ENCODE results near the gene SLC20A1.
"Not testable (repeated sequence)": the region's sequence is repeated elsewhere in the genome, so short reads cannot be mapped to it uniquely, and the experiment has no call there.

SLC20A1 gene, protein sequence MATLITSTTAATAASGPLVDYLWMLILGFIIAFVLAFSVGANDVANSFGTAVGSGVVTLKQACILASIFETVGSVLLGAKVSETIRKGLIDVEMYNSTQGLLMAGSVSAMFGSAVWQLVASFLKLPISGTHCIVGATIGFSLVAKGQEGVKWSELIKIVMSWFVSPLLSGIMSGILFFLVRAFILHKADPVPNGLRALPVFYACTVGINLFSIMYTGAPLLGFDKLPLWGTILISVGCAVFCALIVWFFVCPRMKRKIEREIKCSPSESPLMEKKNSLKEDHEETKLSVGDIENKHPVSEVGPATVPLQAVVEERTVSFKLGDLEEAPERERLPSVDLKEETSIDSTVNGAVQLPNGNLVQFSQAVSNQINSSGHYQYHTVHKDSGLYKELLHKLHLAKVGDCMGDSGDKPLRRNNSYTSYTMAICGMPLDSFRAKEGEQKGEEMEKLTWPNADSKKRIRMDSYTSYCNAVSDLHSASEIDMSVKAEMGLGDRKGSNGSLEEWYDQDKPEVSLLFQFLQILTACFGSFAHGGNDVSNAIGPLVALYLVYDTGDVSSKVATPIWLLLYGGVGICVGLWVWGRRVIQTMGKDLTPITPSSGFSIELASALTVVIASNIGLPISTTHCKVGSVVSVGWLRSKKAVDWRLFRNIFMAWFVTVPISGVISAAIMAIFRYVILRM

DNA sequence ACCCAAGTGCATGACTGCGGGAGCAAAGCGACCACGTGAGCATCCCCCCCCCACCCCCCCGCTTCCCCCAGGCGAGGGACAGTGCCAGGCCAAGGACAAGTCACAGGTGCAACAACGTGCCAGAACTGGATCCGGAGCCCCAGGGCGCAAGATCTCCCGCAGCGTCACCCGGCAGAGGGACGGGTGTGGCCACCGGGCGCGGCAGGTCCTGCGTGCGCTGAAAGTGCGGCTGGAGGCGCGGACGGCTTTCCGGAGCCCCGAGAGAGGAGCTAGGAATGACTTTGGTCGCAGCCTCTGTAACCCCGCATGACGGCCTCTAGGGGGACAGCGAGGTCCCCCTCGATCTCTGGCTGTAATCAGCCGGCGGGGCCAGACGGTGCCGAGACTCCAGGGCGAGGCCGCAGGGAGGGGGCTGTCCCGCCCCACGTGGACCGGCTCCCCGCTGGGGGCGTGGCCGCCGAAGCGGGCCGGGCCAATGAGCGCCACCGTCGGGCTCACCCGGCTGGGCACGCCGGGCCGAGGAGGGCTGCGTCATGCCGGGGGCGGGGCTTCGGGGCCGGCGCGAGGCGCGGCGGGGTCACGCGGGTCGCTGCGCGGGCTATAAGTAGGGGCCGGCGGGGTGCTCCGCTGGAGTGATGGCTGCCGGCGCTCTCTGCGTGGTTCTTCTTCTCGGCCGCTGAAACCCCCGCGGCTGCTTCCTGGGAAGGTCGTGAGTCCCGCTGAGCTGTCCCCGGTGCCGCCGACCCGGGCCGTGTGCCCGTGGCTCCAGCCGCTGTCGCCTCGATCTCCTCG is at the start of gene SLC20A1:
TSS of gene SLC20A1 (plus strand) at position 630 of the 792 bp plus-strand sequence. CDS start 890 bp downstream, outside the sequence.
- Mint-ChIP-seq H3K27ac (peak within 1 kb of the TSS; percentile 94), H3K9me3 (no peaks in the 10 kb centered on the region), H3K36me3 (peaks cover 29 to 37% of the 10 kb centered on the region in 2 donors), H3K4me1 (peaks cover 23 to 59% of the 10 kb centered on the region in 2 donors), H3K27me3 (no peaks in the 10 kb centered on the region), H3K4me3 (peak within 1 kb of the TSS; percentile 88 to 92)
- DNase-seq = peak; percentile 99
- peak; percentile 93 to 95 for ATAC-seq (replicated peaks)

DNA sequence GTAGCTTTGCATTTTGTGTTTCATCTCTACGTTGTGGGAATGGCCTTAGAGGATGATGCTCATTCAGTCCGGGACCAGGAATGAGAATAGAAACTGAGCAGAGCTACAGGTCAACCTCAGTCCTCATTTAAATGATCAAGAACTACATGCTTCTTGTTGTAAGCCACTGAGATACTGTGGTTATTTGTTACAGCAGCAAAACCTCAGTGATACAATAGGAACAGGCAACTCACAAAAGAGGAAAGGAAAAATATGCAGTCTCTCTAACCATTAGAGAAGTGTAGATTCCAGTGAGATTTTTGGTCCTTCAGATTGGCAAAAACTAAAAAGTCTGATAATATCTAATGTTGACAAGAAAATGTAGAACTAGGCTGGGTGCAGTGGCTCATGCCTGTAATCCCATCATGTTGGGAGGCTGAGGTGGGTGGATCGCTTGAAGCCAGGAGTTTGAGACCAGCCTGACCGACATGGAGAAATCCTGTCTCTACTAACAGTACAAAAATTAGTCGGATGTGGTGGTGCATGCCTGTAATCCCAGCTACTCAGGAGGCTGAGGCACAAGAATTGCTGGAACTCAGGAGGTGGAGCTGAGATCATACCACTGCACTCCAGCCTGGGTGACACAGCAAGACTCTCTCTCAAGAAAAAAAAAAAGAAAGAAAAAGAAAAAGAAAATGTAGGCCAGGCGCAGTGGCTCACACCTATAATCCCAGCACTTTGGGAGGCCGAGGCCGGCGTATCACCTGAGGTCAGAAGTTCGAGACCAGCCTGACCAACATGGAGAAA is 48.0 kb upstream of the SLC20A1 start:
- Mint-ChIP-seq H3K27me3 (no peaks in the 10 kb centered on the region), H3K36me3 (peaks cover 5 to 6% of the 10 kb centered on the region in 2 donors), H3K27ac (no peak overlapping the region), H3K4me1 (peaks cover 4 to 8% of the 10 kb centered on the region in 2 donors), H3K9me3 (no peaks in the 10 kb centered on the region), H3K4me3 (no peak overlapping the region)
- no peak for DNase-seq
- ATAC-seq (replicated peaks) = no peak

GRCh38 chr2:112600634-112601033 is 45.1 kb upstream of the SLC20A1 start:
- ATAC-seq (replicated peaks) (no peak), DNase-seq (no peak)
- H3K4me1 Mint-ChIP-seq = peaks cover 4 to 8% of the 10 kb centered on the region in 2 donors
- no peaks in the 10 kb centered on the region for H3K27me3 Mint-ChIP-seq
- H3K36me3 Mint-ChIP-seq = no peaks in the 10 kb centered on the region
- no peak overlapping the region for H3K27ac Mint-ChIP-seq
- H3K9me3 Mint-ChIP-seq = no peaks in the 10 kb centered on the region
- no peak overlapping the region for H3K4me3 Mint-ChIP-seq

DNA sequence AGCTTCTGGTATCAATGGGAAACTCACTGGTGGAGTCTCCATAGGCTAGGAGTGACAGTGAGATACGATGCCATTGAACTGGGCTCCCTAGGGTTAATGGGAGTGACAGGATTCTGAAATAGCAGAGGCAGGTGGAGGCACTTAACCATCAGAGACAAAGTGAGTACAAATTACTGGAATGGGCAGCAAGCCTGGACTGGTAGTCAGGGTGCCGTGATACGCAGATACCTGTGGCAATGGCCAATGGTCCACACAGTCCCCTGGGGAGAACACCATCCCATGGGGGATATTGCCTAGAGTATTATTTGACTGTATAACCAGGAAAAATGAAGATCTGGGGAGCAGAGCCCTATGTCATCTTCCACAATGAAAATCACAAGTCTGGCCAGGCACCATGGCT is 44.0 kb upstream of the SLC20A1 start:
- no peak for ATAC-seq (replicated peaks)
- Mint-ChIP-seq H3K9me3 (no peaks in the 10 kb centered on the region), H3K4me3 (no peak overlapping the region), H3K36me3 (no peaks in the 10 kb centered on the region), H3K27me3 (no peaks in the 10 kb centered on the region), H3K4me1 (peaks cover 4 to 8% of the 10 kb centered on the region in 2 donors), H3K27ac (no peak overlapping the region)
- DNase-seq = no peak

GRCh38 chr2:112602917-112603316 is 42.8 kb upstream of the SLC20A1 start:
- DNase-seq (no peak), ATAC-seq (replicated peaks) (no peak)
- Mint-ChIP-seq H3K9me3 (no peaks in the 10 kb centered on the region), H3K27ac (no peak overlapping the region), H3K36me3 (no peaks in the 10 kb centered on the region), H3K4me3 (no peak overlapping the region), H3K4me1 (peaks cover 4 to 8% of the 10 kb centered on the region in 2 donors), H3K27me3 (no peaks in the 10 kb centered on the region)

GRCh38 chr2:112603731-112604130 is 42.0 kb upstream of the SLC20A1 start:
- DNase-seq (no peak), ATAC-seq (replicated peaks) (no peak)
- Mint-ChIP-seq H3K27ac (no peak overlapping the region), H3K4me1 (peaks cover 4 to 8% of the 10 kb centered on the region in 2 donors), H3K4me3 (no peak overlapping the region), H3K36me3 (no peaks in the 10 kb centered on the region), H3K9me3 (no peaks in the 10 kb centered on the region), H3K27me3 (no peaks in the 10 kb centered on the region)

DNA sequence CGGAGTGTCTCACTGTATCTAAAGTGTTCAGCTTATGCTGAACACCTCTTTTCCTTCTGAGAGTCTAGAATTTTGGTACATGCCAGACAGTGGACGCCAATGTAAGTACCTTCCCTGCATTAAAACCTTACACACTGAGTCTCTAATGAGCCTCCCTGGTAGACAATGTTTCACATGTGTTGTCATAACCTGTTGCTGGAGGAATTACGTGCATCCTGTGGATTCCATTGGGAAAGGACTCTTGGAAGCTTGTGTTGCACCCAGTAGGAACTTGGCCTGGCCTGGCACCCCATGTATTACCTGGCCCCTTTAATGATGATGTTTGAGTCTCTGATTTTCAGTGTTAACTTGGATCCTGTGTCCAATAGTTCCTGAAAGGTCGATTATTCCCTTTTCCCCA is 40.8 kb upstream of the SLC20A1 start:
- Mint-ChIP-seq H3K27me3 (no peaks in the 10 kb centered on the region), H3K27ac (no peak overlapping the region), H3K9me3 (peaks cover 0 to 1% of the 10 kb centered on the region in 2 donors), H3K4me3 (no peak overlapping the region), H3K36me3 (peaks cover 2 to 3% of the 10 kb centered on the region in 2 donors), H3K4me1 (peaks cover 2 to 4% of the 10 kb centered on the region in 2 donors)
- no peak for DNase-seq
- no peak for ATAC-seq (replicated peaks)

DNA sequence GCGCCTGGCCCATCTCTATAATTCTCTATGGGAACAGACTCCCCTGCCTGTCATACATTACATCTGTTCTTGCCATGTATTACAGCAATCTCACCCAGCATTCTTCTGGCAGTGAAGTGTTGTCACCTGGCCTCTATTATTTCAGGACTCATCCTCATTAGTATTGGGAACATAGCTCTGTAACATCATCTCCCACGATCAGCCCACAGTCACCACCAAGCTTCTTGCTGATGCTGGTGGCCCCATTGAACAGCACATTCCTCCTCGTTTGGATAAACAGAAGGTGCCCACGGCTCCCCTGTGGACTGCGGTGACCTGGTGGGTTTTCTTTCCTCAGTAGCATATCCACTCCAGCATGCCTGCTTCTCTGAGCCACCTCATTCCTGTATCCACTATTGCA is 39.8 kb upstream of the SLC20A1 start:
- ATAC-seq (replicated peaks) (no peak), DNase-seq (no peak)
- Mint-ChIP-seq H3K27me3 (no peaks in the 10 kb centered on the region), H3K4me3 (no peak overlapping the region), H3K9me3 (peaks cover 0 to 5% of the 10 kb centered on the region in 2 donors), H3K4me1 (no peaks in the 10 kb centered on the region), H3K36me3 (peaks cover 2 to 8% of the 10 kb centered on the region in 2 donors), H3K27ac (no peak overlapping the region)

DNA sequence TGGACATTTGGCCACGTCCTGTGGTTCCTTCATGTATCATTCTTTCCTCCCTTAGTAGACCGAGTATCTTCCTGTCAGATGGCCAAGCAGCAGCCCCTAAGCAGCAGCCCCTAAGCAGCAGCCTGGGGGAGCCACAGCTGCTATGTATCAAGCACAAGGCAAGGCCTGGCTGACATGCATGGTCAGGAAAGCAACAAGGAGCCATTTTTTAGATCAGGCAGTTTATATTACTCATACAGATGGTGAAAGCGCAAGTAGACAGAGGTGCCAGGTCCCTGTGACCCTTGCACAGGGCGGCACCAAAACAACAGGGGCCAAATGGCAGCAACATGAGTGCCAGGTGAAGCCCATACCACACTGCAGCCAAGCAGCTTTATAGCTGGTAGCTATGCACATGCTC is 39.2 kb upstream of the SLC20A1 start:
- no peak overlapping the region for H3K27ac Mint-ChIP-seq
- no peak for ATAC-seq (replicated peaks)
- no peaks in the 10 kb centered on the region for H3K4me1 Mint-ChIP-seq
- H3K9me3 Mint-ChIP-seq = peaks cover 0 to 5% of the 10 kb centered on the region in 2 donors
- H3K4me3 Mint-ChIP-seq = no peak overlapping the region
- H3K36me3 Mint-ChIP-seq = peaks cover 2 to 8% of the 10 kb centered on the region in 2 donors
- H3K27me3 Mint-ChIP-seq = peaks cover 0 to 2% of the 10 kb centered on the region in 2 donors
- no peak for DNase-seq

- ATAC-seq (replicated peaks) (no peak), DNase-seq (no peak)
- Mint-ChIP-seq H3K9me3 (peaks cover 0 to 5% of the 10 kb centered on the region in 2 donors), H3K36me3 (peaks cover 2 to 8% of the 10 kb centered on the region in 2 donors), H3K4me1 (no peaks in the 10 kb centered on the region), H3K4me3 (no peak overlapping the region), H3K27ac (no peak overlapping the region), H3K27me3 (peaks cover 0 to 12% of the 10 kb centered on the region in 2 donors)
Observed at GRCh38 chr2:112607680-112608438, 37.9 kb upstream of the SLC20A1 start.

GRCh38 chr2:112609320-112609719 is 36.4 kb upstream of the SLC20A1 start:
- not testable (repeated sequence) for ATAC-seq (replicated peaks); H3K27ac Mint-ChIP-seq; DNase-seq; H3K4me3 Mint-ChIP-seq; H3K9me3 Mint-ChIP-seq; H3K36me3 Mint-ChIP-seq; H3K4me1 Mint-ChIP-seq
- H3K27me3 Mint-ChIP-seq = peaks cover 0 to 23% of the 10 kb centered on the region in 2 donors

DNA sequence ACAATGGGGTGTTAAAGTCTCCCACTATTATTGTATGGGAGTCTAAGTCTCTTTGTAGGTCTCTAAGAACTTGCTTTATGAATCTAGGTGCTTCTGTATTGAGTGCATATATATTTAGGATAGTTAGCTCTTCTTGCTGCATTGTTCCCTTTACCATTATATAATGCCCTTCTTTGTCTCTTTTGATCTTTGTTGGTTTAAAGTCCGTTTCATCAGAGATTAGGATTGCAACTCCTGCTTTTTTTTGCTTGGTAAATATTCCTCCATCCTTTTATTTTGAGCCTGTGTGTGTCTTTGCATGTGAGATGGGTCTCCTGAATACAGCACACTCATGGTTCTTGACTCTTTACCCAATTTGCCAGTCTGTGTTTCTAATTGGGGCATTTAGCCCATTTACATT is 33.5 kb upstream of the SLC20A1 start:
- not testable (repeated sequence) for H3K4me3 Mint-ChIP-seq; H3K4me1 Mint-ChIP-seq; H3K9me3 Mint-ChIP-seq; H3K27ac Mint-ChIP-seq; ATAC-seq (replicated peaks); DNase-seq
- Mint-ChIP-seq H3K36me3 (peaks cover 5 to 11% of the 10 kb centered on the region in 2 donors), H3K27me3 (peaks cover 0 to 23% of the 10 kb centered on the region in 2 donors)

GRCh38 chr2:112614201-112614840 is 31.4 kb upstream of the SLC20A1 start:
- Mint-ChIP-seq H3K27me3 (peaks cover 0 to 23% of the 10 kb centered on the region in 2 donors), H3K36me3 (peaks cover 5 to 11% of the 10 kb centered on the region in 2 donors), H3K4me3 (no peak overlapping the region), H3K4me1 (no peaks in the 10 kb centered on the region), H3K27ac (no peak overlapping the region), H3K9me3 (peaks cover 0 to 5% of the 10 kb centered on the region in 2 donors)
- ATAC-seq (replicated peaks) (no peak), DNase-seq (no peak)
